Vagina (tissue), 2 donors: ENCODE data around the gene SEC14L5. TPM values are rescaled to one million over a fixed set of nuclear protein-coding genes. Genes with fewer than 3 reads are reported as not detected.
A peak's percentile ranks its signal among the peaks of the same experiment; 100 is the strongest.

Source experiments
- DNase-seq, 2 donors: peaks; one replicate each; pipeline ENCODE4 v3.0.0-alpha.2; 2017; ENCODE audit errors: extremely low spot score in 2 of 2
- H3K27ac ChIP-seq: fragments of 200-600 bp; sonication (generic); one replicate; pipeline ENCODE4 v1.5.1; 2019
- H3K27me3 ChIP-seq: fragments of 200-600 bp; sonication (generic); one replicate; pipeline ENCODE4 v1.5.1; 2019
- H3K36me3 ChIP-seq, 2 donors: fragments of 200-600 bp; sonication (generic); one replicate each; pipeline ENCODE4 v1.5.1; 2017 to 2019
- H3K4me1 ChIP-seq: fragments of 200-600 bp; sonication (generic); one replicate; pipeline ENCODE4 v1.5.1; 2019
- H3K4me3 ChIP-seq, 2 donors: fragments of 200-600 bp; sonication (generic); 1 replicate in 1 of 2; 2 replicates in 1 of 2; pipeline ENCODE4 v1.5.1; 2016 to 2019
- H3K9me3 ChIP-seq: fragments of 200-600 bp; sonication (generic); one replicate; pipeline ENCODE4 v1.5.1; 2019
- POLR2A ChIP-seq, 2 donors: fragments of 450-650 bp; IDR thresholded peaks; one replicate each; pipeline ENCODE4 v1.6.1; 2017; ENCODE audit warnings: antibody characterized with exemption in 2 of 2, mild to moderate bottlenecking in 2 of 2, moderate library complexity in 2 of 2
- POLR2AphosphoS5 ChIP-seq, 2 donors: sonication (generic); formaldehyde crosslinking; IDR thresholded peaks; one replicate each; pipeline ENCODE4 v1.9.0; 2017; ENCODE audit warnings: antibody characterized with exemption in 2 of 2, mild to moderate bottlenecking in 2 of 2, low read depth in 1 of 2; ENCODE audit not compliant: insufficient read depth in 1 of 2
- intact Hi-C: fragments of 100-400 bp; cut with DNase I; formaldehyde crosslinking; loops from one replicate; pipeline ENCODE4 v1.15.1; 2023
- total RNA-seq: library from RNA; depleted of rRNA; stranded (reverse); fragments of >200 nt; gene quantifications from one replicate; pipeline ENCODE4 v1.2.3, GENCODE V29; 2016
- TF ChIP-seq, protein P1 (sequence below), 3 experiments: fragments of 450-650 bp in 2 of 3; fragments of 200-600 bp in 1 of 3; sonication (generic) in 1 of 3; IDR thresholded peaks; one replicate each; pipeline ENCODE4 v1.5.1; 2017 to 2019; ENCODE audit warnings: antibody characterized with exemption in 3 of 3, mild to moderate bottlenecking in 2 of 3, moderate library complexity in 2 of 3

SEC14L5 gene
- 0.49 TPM for total RNA-seq

DNA sequence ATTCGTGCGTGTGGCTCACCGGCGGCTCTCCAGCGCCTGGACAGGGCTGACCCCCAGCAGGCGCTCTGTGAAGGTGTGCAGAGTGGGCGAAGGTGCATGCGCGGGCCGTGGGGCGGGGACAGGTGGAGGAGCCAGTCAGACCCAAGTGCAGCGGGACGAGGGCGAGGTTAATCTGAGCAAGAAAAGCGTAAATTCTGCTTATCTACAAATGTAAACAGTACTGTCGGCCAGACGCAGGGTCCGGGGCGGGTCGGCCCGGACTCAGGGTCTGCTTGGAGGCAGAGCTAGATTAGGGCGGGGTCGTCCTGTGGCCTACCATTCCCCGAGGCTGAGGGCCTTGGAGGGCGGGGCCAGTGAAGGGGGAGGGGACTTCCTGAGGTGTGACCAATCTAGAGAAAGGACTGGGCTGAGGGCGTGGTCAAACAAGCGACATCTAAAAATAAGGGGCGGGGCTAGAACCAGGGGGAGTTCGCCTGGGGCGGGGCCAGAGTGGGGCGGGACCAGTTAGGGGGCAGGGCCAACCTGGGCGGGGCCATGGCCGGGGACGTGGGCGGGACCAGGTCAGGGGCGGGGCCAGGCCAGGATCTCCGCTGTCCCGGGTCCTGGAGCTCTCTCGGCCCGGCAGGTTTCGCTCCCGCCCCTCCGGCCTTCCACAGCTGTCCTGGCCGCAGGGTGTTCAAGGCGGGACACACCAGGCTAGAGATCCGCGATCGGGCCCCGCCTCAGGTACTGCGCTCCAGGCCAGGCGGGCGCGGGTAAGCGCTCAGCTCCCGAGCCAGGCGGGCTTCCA, at the start of gene SEC14L5:
Gene SEC14L5 (plus strand): TSS at position 611 of the 790 bp plus-strand sequence. CDS start 994 bp downstream, outside the sequence.
- peak within 1 kb of the TSS; percentile 52 to 59 for H3K4me3 ChIP-seq
- H3K36me3 ChIP-seq: no peaks in the 10 kb centered on the region
- no peak for TF ChIP-seq POLR2A (IDR thresholded peaks at IDR 0.05)
- peak in 1 of 2 donors; percentile 39 for TF ChIP-seq POLR2AphosphoS5 (IDR thresholded peaks at IDR 0.05; ENCODE audit: insufficient read depth in 1 of 2, low read depth in 1 of 2)
- no peaks in the 10 kb centered on the region for H3K9me3 ChIP-seq
- DNase-seq: peak in 1 of 2 donors; percentile 97
- H3K4me1 ChIP-seq: peaks cover 8% of the 10 kb centered on the region
- peak within 1 kb of the TSS; percentile 73 for H3K27ac ChIP-seq
- intact Hi-C loops: loop anchor here (2.0 kb wide), 1 partner anchor 111 kb away; the partner anchor contains the start of genes GLYR1 and UBN1
- no peaks in the 10 kb centered on the region for H3K27me3 ChIP-seq

DNA sequence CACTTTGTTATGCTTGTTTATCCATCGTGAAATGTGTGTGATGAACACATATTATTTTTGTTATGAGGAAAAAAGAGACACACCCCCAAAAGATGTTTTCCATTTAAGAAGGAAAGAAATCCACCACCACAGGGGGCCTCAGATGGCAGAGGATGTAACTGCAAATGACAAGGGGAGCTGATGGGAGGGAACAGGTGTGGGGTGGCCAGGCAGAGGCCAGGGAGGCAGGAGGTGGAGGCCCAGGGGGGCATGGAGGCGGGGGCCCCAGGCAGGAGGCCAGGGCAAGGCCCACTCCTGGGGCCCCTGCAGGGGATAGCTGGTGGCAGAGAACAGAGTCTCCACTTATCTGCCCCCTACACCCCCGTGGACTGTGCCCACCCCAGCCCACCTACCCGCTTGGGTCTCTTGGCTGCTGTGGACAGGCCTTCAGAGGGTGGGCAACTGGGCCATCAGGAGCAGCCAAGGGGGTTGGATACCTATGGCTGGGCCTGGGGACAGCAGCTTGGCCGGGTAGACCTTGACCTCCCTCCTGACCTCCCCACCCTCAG, 49.2 kb upstream of the SEC14L5 start:
- H3K27me3 ChIP-seq: no peaks in the 10 kb centered on the region
- no peaks in the 10 kb centered on the region for H3K4me1 ChIP-seq
- H3K4me3 ChIP-seq: no peak overlapping the region
- intact Hi-C loops: no loop called here
- no peak overlapping the region for H3K27ac ChIP-seq
- no peaks in the 10 kb centered on the region for H3K9me3 ChIP-seq
- H3K36me3 ChIP-seq: peaks cover 0 to 10% of the 10 kb centered on the region in 2 donors
- DNase-seq: no peak
- TF ChIP-seq POLR2AphosphoS5 (IDR thresholded peaks at IDR 0.05; ENCODE audit: insufficient read depth in 1 of 2, low read depth in 1 of 2) (no peak), POLR2A (IDR thresholded peaks at IDR 0.05) (no peak)
- TF ChIP-seq, protein P1, sequence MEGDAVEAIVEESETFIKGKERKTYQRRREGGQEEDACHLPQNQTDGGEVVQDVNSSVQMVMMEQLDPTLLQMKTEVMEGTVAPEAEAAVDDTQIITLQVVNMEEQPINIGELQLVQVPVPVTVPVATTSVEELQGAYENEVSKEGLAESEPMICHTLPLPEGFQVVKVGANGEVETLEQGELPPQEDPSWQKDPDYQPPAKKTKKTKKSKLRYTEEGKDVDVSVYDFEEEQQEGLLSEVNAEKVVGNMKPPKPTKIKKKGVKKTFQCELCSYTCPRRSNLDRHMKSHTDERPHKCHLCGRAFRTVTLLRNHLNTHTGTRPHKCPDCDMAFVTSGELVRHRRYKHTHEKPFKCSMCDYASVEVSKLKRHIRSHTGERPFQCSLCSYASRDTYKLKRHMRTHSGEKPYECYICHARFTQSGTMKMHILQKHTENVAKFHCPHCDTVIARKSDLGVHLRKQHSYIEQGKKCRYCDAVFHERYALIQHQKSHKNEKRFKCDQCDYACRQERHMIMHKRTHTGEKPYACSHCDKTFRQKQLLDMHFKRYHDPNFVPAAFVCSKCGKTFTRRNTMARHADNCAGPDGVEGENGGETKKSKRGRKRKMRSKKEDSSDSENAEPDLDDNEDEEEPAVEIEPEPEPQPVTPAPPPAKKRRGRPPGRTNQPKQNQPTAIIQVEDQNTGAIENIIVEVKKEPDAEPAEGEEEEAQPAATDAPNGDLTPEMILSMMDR (IDR thresholded peaks at IDR 0.05): no peak

DNA sequence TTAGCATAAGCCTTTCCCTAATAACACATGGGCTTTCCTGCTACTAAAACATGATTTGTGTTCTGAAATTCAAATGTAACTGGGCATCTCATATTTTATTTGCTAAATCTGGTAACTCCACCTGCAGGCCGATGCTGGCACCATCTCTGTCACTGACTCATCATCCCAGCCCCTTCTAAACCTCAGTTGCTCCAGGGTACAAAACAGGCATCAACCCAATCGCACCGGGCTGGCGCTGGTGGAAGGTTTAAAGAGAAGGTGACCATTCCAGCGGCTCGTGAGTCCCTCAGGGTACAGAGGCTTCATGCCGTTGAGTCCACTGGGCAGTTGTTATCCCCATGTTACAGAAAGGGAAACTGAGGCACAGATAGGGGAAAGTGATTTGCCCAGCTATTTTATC, 48.3 kb upstream of the SEC14L5 start:
- Histone ChIP-seq H3K4me3 (no peak overlapping the region), H3K27me3 (no peaks in the 10 kb centered on the region), H3K9me3 (no peaks in the 10 kb centered on the region), H3K27ac (no peak overlapping the region), H3K36me3 (peaks cover 0 to 9% of the 10 kb centered on the region in 2 donors), H3K4me1 (no peaks in the 10 kb centered on the region)
- TF ChIP-seq, protein P1 (IDR thresholded peaks at IDR 0.05): no peak
- no peak for TF ChIP-seq POLR2A (IDR thresholded peaks at IDR 0.05)
- TF ChIP-seq POLR2AphosphoS5 (IDR thresholded peaks at IDR 0.05; ENCODE audit: insufficient read depth in 1 of 2, low read depth in 1 of 2): no peak
- intact Hi-C loops: no loop called here
- DNase-seq: no peak

DNA sequence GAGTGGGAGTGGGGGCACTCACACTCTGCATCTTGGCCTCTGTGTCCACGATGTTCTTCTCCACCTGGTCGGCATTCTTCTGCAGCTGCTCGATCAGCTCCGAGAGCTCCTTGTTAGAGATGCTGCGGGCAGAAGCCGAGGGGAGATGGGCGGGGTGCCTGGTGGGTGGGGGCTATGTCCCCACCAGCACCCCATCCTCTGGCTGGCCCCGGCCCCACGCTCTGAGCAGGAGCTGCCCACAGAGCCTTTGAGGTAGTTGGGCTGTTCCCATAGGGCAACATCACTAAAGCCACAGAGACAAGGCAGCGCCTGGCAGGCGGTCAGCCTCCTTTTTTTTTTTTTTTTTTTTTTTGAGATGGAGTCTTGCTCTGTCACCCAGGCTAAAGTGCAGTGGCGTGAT, 47.3 kb upstream of the SEC14L5 start:
- DNase-seq: no peak
- H3K9me3 ChIP-seq: no peaks in the 10 kb centered on the region
- peaks cover 6% of the 10 kb centered on the region for H3K4me1 ChIP-seq
- H3K4me3 ChIP-seq: no peak overlapping the region
- TF ChIP-seq POLR2AphosphoS5 (IDR thresholded peaks at IDR 0.05; ENCODE audit: insufficient read depth in 1 of 2, low read depth in 1 of 2) (no peak), POLR2A (IDR thresholded peaks at IDR 0.05) (no peak)
- TF ChIP-seq, protein P1 (IDR thresholded peaks at IDR 0.05): no peak
- intact Hi-C loops: no loop called here
- H3K27me3 ChIP-seq: no peaks in the 10 kb centered on the region
- H3K27ac ChIP-seq: peak overlapping the region; percentile 17
- peaks cover 0 to 6% of the 10 kb centered on the region in 2 donors for H3K36me3 ChIP-seq

DNA sequence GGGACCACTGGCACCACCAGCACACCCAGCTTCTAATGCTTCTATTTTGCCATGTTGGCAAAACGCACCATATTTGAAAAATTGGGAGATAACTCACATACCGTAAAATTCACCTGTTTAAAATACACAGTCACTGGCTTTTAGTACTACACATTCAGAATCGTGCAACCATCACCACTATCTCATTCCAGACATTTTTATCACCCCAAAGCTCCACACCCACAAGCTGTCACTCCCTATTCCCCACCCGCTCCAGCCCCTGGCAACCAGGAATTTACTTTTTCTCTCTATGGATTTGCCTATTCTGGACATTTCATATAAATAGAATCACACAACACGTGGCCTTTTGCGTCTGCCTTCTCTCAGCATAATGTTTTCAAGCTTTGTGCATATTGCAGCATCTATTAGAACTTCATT, 46.2 kb upstream of the SEC14L5 start:
- Histone ChIP-seq H3K4me3 (no peak overlapping the region), H3K36me3 (peaks cover 0 to 6% of the 10 kb centered on the region in 2 donors), H3K27ac (no peak overlapping the region), H3K27me3 (no peaks in the 10 kb centered on the region), H3K9me3 (no peaks in the 10 kb centered on the region), H3K4me1 (peaks cover 17% of the 10 kb centered on the region)
- no peak for DNase-seq
- intact Hi-C loops: no loop called here
- TF ChIP-seq POLR2A (IDR thresholded peaks at IDR 0.05): no peak
- TF ChIP-seq, protein P1 (IDR thresholded peaks at IDR 0.05): no peak
